Fibroblast of lung (primary cell): ENCODE results near the gene OR7A5.

Experiments
- CTCF ChIP-seq, 2 donors: IDR thresholded peaks in 1 of 2; conservative IDR thresholded peaks in 1 of 2; 1 replicate in 1 of 2; 2 replicates in 1 of 2; pipeline ENCODE4 v1.5.1; 2011 to 2012; ENCODE audit warnings: low read length in 2 of 2, control low read depth in 1 of 2, inconsistent platforms in 1 of 2, low read depth in 1 of 2, mild to moderate bottlenecking in 1 of 2
- EZH2 ChIP-seq: IDR thresholded peaks from 2 replicates; pipeline ENCODE4 v1.5.1; 2012; ENCODE audit warnings: low read length, control low read depth, mild to moderate bottlenecking; ENCODE audit errors: missing control alignments

DNA sequence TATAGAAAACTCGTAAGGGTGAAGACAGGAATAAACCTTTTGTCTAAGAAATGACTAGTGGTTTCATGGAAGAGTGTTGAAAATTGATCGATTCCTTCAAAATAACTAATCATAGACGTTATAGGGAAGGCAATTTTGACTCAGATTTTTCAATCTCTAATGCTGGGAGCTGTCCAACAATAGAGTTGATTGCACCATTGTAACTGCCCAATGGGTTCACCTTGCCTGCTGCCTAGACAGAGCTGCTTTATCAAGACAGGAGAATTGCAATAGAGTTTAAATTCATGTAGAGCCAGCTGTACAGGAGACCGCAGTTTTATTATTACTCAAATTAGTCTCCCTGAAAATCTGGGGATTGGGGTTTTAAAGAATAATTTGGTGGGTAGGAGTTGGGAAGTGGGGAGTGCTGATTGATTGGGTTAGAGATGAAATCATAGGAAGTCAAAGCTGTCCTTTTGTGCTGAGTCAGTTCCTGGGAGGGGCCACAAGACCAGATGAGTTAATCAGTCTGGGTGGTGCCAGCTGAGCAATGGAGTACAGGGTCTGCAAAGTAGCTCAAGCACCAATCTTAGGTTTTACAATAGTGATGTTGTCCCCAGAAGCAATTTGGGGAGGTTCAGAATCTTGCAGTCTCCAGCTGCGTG, 39.8 kb downstream of the OR7A5 start:
- TF ChIP-seq EZH2 (no peak), CTCF (conservative IDR thresholded peaks at IDR 0.05 in 1 of 2, IDR thresholded peaks at IDR 0.05 in 1 of 2; ENCODE audit: low read depth in 1 of 2, low read length in 2 of 2) (no peak)
